AG10803 (cell line): ENCODE results near the gene KNCN.

Experiments
- DNase-seq: peaks from one replicate; pipeline ENCODE4 v3.0.0; 2010; ENCODE audit warnings: low read depth
- H3K4me3 ChIP-seq: 2 replicates; pipeline ENCODE4 v1.5.1; 2011; ENCODE audit warnings: mild to moderate bottlenecking, low read length, control low read depth
- TF ChIP-seq, protein P1 (sequence below): conservative IDR thresholded peaks from 2 replicates; pipeline ENCODE4 v1.5.1; 2011; ENCODE audit warnings: mild to moderate bottlenecking, low read length, control low read depth, inconsistent platforms

Gene KNCN

DNA sequence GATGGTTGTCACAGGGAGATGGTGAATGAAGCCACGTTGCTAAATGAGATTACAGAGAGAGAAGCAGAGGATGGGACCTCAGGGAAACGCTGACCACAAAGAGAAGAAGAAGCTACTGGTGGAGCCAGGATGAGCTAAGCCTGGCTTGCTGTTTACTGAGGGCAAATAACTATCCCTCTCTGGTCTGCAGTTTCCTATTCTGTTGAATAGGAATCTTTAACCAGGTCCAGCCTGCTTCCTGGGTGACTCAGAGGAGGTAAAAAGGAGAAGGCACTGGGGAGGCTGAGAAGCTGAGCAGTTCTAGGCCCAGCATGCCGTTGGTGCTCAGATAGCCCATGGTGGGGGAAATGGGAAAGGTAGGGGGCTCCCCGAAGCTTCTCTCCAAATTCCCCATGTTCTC, 32.2 kb downstream of the KNCN start:
- no peak overlapping the region for H3K4me3 ChIP-seq
- DNase-seq = no peak
- TF ChIP-seq, protein P1, sequence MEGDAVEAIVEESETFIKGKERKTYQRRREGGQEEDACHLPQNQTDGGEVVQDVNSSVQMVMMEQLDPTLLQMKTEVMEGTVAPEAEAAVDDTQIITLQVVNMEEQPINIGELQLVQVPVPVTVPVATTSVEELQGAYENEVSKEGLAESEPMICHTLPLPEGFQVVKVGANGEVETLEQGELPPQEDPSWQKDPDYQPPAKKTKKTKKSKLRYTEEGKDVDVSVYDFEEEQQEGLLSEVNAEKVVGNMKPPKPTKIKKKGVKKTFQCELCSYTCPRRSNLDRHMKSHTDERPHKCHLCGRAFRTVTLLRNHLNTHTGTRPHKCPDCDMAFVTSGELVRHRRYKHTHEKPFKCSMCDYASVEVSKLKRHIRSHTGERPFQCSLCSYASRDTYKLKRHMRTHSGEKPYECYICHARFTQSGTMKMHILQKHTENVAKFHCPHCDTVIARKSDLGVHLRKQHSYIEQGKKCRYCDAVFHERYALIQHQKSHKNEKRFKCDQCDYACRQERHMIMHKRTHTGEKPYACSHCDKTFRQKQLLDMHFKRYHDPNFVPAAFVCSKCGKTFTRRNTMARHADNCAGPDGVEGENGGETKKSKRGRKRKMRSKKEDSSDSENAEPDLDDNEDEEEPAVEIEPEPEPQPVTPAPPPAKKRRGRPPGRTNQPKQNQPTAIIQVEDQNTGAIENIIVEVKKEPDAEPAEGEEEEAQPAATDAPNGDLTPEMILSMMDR = no peak

GRCh38 chr1:46517932-46518498, 33.4 kb downstream of the KNCN start:
- H3K4me3 ChIP-seq = no peak overlapping the region
- TF ChIP-seq, protein P1 = no peak
- no peak for DNase-seq

GRCh38 chr1:46517010-46517600, 34.3 kb downstream of the KNCN start:
- no peak for DNase-seq
- no peak overlapping the region for H3K4me3 ChIP-seq
- TF ChIP-seq, protein P1 = no peak

- no peak for DNase-seq
- H3K4me3 ChIP-seq = no peak overlapping the region
- TF ChIP-seq, protein P1 = no peak
Observed at GRCh38 chr1:46516200-46516950, 35.1 kb downstream of the KNCN start.

GRCh38 chr1:46515576-46515975, 35.9 kb downstream of the KNCN start:
- TF ChIP-seq, protein P1 = no peak
- H3K4me3 ChIP-seq = no peak overlapping the region
- no peak for DNase-seq

GRCh38 chr1:46513536-46513935, 37.9 kb downstream of the KNCN start:
- TF ChIP-seq, protein P1 = no peak
- DNase-seq = no peak
- no peak overlapping the region for H3K4me3 ChIP-seq

DNA sequence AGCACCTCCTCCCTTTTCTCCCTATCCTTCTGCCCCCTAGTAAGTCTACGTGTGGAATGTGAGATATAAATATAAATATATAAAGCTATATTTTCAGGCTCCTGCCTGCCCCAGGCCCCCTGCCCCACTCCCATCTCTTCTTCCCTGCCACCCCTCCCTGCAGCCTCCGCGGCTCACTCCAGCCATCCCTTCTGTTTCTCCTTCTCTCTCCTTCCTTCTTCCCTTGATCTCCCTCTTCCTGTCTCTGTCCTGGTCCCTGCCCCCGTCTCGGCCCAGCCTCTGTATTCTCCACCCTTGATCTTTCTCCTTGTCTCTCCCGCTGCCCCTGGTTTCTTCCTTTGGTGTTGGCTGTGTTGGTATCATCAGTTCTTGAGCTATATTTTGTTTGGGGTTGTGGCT, 38.7 kb downstream of the KNCN start:
- TF ChIP-seq, protein P1 = no peak
- H3K4me3 ChIP-seq = no peak overlapping the region
- DNase-seq = no peak
